ENCODE results near the gene ABCD1.

- TF ChIP-seq POLR2A (IDR thresholded peaks at IDR 0.05; ENCODE audit: low read depth, low read length) (no peak), TAF1 (IDR thresholded peaks at IDR 0.05; ENCODE audit: low read depth, low read length) (no peak), POLR2AphosphoS5 (IDR thresholded peaks at IDR 0.05; ENCODE audit: low read depth, low read length) (no peak), POU2F2 (IDR thresholded peaks at IDR 0.05; ENCODE audit: low read depth, low read length) (no peak), SPI1 (IDR thresholded peaks at IDR 0.05; ENCODE audit: low read depth, low read length) (no peak)
These were observed 19.8 kb downstream of the ABCD1 start for GRCh38 chrX:153744210-153745066.

Data from GM12891 (cell line).